Thymus (tissue), 11 donors: ENCODE measurements around the gene HIP1. TPM values are rescaled to one million over a fixed set of nuclear protein-coding genes. Genes with fewer than 3 reads are reported as not detected.
"Not testable (repeated sequence)": the region's sequence is repeated elsewhere in the genome, so short reads cannot be mapped to it uniquely, and the experiment has no call there.

Source experiments
- DNase-seq, 9 donors: peaks; one replicate each; pipeline ENCODE4 v3.0.0-alpha.2; 2013; ENCODE audit warnings: low spot score in 9 of 9, low read depth in 6 of 9, missing footprints in 1 of 9
- H3K27ac ChIP-seq, 2 donors: one replicate each; pipeline ENCODE4 v1.5.1; 2013; ENCODE audit warnings: control low read depth in 1 of 2, low read depth in 1 of 2, low read length in 1 of 2, mild to moderate bottlenecking in 1 of 2, moderate library complexity in 1 of 2
- H3K27me3 ChIP-seq, 2 donors: one replicate each; pipeline ENCODE4 v1.5.1; 2013; ENCODE audit warnings: low read length in 1 of 2; ENCODE audit not compliant: control insufficient read depth in 2 of 2, insufficient read depth in 1 of 2
- H3K36me3 ChIP-seq, 2 donors: one replicate each; pipeline ENCODE4 v1.5.1; 2013; ENCODE audit warnings: low read length in 1 of 2, mild to moderate bottlenecking in 1 of 2, moderate library complexity in 1 of 2; ENCODE audit not compliant: control insufficient read depth in 2 of 2, insufficient read depth in 2 of 2
- H3K4me1 ChIP-seq, 2 donors: one replicate each; pipeline ENCODE4 v1.5.1; 2013; ENCODE audit warnings: low read length in 2 of 2; ENCODE audit not compliant: control insufficient read depth in 2 of 2, insufficient read depth in 2 of 2
- H3K4me3 ChIP-seq, 2 donors: one replicate each; pipeline ENCODE4 v1.5.1; 2013; ENCODE audit warnings: low read length in 2 of 2, control low read depth in 1 of 2, mild to moderate bottlenecking in 1 of 2
- H3K9me3 ChIP-seq, 2 donors: one replicate each; pipeline ENCODE4 v1.5.1; 2013; ENCODE audit warnings: low read length in 1 of 2, mild to moderate bottlenecking in 1 of 2; ENCODE audit not compliant: control insufficient read depth in 2 of 2, insufficient read depth in 1 of 2
- WGBS: extraction: QIAGEN DNeasy Blood & Tissue Kit; methylation state at CpG from one replicate; pipeline ENCODE4 v1.1.7; 2013; 5-methylcytosine and 5-hydroxymethylcytosine counted together
- polyA plus RNA-seq: library from polyadenylated mRNA; stranded (reverse); fragments of 200-250 nt; gene quantifications from one replicate; pipeline ENCODE4 v1.2.3, GENCODE V29; 2013
- total RNA-seq: library from RNA; stranded (reverse); fragments of 120-200 nt; gene quantifications from one replicate; pipeline ENCODE4 v1.2.4, GENCODE V29; 2013
- donor health status: healthy.

The HIP1 gene
- total and polyA plus RNA-seq, 2 donors = 3.3 to 3.5 TPM

DNA sequence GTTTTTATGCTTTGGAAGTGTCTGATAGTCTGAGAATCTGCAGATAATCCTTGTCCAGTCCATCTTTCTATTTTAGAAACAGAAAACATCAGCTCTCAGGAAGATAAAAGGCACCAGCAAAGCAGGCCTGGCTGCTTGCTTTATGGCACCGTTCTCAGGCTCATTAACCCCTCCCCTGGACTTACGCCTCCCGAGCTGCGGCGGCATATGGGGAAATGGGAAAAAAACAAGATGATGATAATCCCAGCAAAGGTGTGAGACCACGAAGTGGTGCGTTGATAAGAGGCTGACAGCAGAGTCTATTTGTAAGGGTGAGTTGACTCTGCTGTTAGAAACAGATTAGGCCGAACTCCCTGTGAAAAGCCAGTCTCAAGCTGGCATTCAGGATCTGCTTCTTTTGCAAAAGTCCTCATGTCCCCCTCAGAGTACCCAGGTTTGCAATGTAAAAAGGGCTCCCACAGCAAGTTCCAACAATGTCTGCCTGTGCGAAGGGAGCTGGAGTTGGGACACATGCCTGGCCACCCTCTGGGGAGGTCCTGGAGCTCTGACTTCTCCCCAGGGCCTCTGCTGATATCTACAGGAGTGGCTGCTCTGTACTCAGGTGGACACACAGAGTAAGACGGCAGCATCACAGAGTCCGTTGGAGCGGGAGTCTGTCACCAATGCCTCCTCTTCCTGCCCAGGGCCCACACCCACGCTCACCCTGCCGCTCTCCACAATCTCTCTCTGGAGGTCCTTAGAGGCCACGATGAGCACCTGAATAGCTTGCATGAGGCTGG lies 192.3 kb downstream of the HIP1 start:
- Histone ChIP-seq H3K27ac (no peak overlapping the region), H3K9me3 (no peaks in the 10 kb centered on the region), H3K4me3 (no peak overlapping the region), H3K36me3 (peaks cover 0 to 3% of the 10 kb centered on the region in 2 donors), H3K27me3 (no peaks in the 10 kb centered on the region), H3K4me1 (no peaks in the 10 kb centered on the region)
- DNase-seq = no peak
- 97% methylated on average over 15 of the region's 15 CpGs for WGBS

DNA sequence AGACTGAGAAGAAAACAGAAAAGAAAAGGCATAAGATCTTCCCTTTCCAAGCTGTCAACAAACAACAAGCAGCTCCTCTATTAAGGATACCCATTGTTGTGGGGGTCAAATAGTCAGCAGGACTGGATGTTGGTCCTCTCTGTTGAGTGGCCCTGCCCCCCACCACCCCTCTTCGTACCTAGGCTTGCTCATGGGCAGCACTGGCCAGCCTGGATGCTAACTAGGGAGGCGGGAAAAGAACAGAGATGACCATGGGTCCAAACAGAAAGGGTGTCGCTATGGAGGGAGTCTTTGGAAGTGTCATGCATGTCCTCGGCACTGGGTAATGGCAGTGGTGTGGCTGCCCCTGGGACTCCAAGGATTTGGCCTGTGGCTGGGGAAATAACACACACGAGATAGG lies 201.0 kb downstream of the HIP1 start:
- H3K36me3 ChIP-seq = no peaks in the 10 kb centered on the region
- no peak for DNase-seq
- no peak overlapping the region for H3K27ac ChIP-seq
- H3K9me3 ChIP-seq = no peaks in the 10 kb centered on the region
- no peak overlapping the region for H3K4me3 ChIP-seq
- no peaks in the 10 kb centered on the region for H3K4me1 ChIP-seq
- 88% methylated on average over 5 of the region's 5 CpGs for WGBS
- no peaks in the 10 kb centered on the region for H3K27me3 ChIP-seq

DNA sequence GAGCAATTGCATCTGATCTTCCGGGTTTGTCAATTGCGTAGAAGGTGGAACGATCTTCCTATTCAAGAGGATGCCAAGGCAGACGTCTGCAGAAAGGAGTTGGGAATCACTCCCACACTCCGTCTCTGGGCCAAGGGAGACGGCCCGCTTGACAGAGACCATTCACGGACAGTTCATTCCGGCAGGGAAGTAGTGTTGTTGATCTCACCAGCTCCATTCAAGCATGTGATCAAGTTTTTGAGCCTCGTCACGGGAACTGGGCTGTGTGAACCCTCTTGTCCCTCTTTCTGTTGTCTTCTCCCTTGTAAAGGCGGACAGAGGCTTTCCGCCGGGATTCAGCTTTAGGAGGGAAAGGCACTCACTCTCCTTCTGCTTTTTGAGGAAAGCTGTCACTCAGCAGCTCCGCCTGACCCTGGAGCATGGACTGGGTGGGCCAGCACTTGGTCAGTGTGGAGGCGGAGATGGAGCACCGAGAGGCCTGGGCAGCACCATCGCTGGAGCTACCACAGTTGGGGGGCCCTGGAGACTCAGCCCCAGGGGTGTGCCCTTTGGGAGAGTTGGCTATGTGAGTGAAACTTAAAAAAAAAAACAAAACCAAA lies 201.7 kb downstream of the HIP1 start:
- Histone ChIP-seq H3K27me3 (no peaks in the 10 kb centered on the region), H3K27ac (no peak overlapping the region), H3K9me3 (no peaks in the 10 kb centered on the region), H3K36me3 (no peaks in the 10 kb centered on the region), H3K4me3 (no peak overlapping the region), H3K4me1 (no peaks in the 10 kb centered on the region)
- DNase-seq = no peak
- 93% methylated on average over 18 of the region's 18 CpGs for WGBS

DNA sequence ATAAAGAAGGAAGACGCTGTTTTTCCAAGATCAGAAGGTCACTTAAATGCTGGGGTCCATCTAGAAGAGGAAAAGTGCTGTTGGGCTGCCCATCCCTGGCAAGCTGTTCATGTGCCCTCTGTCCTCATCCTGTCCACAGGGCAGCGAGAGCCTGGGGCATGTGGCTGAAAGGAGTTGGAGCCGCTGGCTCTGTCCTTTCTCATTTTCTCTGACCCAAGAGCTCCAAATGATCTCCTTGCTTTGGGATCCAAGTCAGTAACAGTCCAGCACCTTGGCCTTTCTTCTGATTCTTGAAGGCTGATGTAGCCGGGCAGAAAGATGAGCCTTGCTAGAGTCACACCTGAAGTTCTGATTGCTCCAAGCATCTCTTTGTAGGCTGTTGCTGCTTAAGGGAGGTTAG lies 202.2 kb downstream of the HIP1 start:
- H3K4me3 ChIP-seq = no peak overlapping the region
- H3K27ac ChIP-seq = no peak overlapping the region
- H3K27me3 ChIP-seq = no peaks in the 10 kb centered on the region
- H3K36me3 ChIP-seq = no peaks in the 10 kb centered on the region
- no peaks in the 10 kb centered on the region for H3K9me3 ChIP-seq
- WGBS = 97% methylated on average over 4 of the region's 4 CpGs
- no peaks in the 10 kb centered on the region for H3K4me1 ChIP-seq
- DNase-seq = no peak

DNA sequence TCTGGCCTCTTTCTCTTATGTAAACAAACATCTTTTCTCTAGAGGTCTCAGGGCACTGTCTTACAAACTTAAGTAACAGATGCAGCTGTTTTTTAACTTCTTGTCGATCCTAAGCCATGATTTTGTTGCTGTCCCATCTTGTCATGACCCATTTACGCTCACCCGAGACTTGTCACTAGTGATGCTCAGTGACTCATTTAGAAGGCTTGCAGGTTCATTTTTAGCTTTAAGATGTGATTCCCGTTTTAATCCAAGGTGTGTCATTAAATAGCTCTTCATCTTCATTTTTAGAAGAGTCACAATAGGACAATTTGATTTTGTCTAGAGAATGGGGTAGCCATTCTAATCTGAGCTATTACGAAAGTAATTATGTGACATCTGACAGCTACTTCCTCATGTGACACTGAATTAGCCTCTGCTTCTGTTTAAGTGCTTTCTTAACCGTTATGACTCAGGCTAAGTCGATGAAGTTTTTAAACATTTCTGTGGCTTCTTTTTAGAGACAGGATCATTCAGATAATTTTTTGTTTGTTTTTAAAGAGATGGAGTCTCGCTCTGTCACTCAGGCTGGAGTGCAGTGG lies 203.9 kb downstream of the HIP1 start:
- H3K4me3 ChIP-seq = no peak overlapping the region
- WGBS = 58% methylated on average over 8 of the region's 8 CpGs
- no peaks in the 10 kb centered on the region for H3K27me3 ChIP-seq
- no peaks in the 10 kb centered on the region for H3K9me3 ChIP-seq
- H3K27ac ChIP-seq = no peak overlapping the region
- H3K4me1 ChIP-seq = no peaks in the 10 kb centered on the region
- no peaks in the 10 kb centered on the region for H3K36me3 ChIP-seq
- DNase-seq = peak in 1 of 9 donors; percentile 12

DNA sequence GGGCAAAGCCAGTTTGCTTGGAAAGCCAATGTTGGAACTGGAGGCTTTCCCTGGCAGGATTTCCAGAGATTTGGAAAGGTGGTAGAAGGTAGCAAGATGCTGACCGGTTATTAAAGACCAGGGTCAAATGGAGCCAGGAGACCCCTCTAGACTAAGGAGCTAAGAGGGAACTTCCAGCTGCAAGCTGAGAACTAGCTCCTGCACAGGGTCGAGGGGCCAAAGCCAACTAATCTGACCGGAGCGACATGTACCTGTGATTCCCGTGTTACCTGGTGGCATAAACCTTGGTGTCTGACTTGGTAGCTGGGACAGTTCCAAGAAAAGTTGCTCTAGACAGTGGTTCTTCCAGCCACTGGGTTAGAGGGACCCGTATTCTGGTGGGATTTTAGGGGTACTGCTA lies 204.8 kb downstream of the HIP1 start:
- H3K27me3 ChIP-seq = no peaks in the 10 kb centered on the region
- H3K4me1 ChIP-seq = no peaks in the 10 kb centered on the region
- H3K27ac ChIP-seq = no peak overlapping the region
- 98% methylated on average over 6 of the region's 6 CpGs for WGBS
- H3K36me3 ChIP-seq = no peaks in the 10 kb centered on the region
- H3K9me3 ChIP-seq = no peaks in the 10 kb centered on the region
- no peak for DNase-seq
- no peak overlapping the region for H3K4me3 ChIP-seq

DNA sequence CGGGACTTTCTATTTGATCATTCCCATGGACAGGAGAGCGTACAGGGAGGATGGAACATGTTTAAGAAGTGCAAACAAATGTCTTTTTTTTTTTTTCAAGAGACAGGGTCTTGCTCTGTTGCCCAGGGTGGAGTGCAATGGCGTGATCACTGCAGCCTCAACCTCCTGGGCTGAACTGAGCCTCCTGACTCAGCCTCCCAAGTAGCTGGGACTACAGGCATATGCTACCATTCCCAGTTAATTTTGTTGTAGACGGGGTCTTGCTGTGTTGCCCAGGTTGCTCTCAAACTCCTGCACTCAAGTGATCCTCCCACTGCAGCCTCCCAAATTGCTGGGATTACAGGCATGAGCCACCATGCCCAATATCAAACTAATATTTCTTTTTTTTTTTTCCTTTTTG lies 206.1 kb downstream of the HIP1 start:
- no peaks in the 10 kb centered on the region for H3K4me1 ChIP-seq
- 96% methylated on average over 4 of the region's 4 CpGs for WGBS
- H3K36me3 ChIP-seq = no peaks in the 10 kb centered on the region
- H3K27ac ChIP-seq = no peak overlapping the region
- H3K27me3 ChIP-seq = no peaks in the 10 kb centered on the region
- DNase-seq = no peak
- H3K9me3 ChIP-seq = no peaks in the 10 kb centered on the region
- no peak overlapping the region for H3K4me3 ChIP-seq

DNA sequence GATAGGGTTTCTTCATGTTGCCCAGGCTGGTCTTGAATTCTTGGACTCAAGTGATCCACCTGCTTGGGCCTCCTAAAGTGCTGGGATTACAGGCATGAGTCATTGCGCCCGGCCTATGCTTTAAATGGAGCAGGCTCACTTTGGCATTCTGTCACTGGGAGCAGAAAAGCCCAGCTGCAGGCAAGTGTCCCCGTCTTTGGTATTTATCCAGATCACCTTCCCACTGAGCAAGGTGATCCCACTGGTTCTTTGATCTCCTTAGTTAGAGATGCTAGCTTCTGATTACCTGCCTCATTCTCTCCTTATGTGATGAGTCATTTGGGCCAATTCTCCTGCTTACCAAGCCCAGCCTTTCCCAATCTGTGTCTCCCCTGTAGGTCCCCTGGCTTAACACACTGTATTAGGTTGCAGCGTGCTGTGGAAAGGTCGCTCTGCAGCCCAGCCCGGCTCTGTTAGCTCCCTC lies 207.4 kb downstream of the HIP1 start:
- Histone ChIP-seq H3K9me3 (no peaks in the 10 kb centered on the region), H3K27ac (no peak overlapping the region), H3K27me3 (no peaks in the 10 kb centered on the region), H3K36me3 (no peaks in the 10 kb centered on the region), H3K4me1 (peaks cover 1 to 3% of the 10 kb centered on the region in 2 donors), H3K4me3 (no peak overlapping the region)
- WGBS = 91% methylated on average over 6 of the region's 6 CpGs
- no peak for DNase-seq

DNA sequence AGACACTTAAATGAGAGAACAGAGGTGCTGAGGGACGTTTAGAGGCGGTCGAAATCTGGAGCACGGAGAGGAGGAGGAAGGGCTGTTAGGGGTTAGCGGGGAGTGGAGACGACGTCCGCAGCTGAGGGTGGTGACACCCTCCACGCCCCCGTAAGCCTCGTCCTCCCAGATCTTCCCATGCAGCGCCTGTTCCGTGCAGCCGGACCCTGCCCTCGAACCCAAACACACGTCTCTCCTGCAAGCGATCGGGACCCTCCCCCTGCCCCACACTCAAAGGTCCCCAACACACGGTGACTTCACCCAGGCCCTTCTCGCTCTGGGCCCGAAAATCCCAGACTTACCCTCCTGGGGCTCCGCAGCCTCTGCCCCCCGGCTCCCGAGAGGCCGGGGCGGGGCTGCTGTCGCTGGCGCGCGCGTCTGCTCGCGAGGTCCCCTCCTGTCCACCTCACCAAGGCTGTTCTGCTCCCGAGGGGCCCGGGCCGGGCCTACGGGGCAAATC lies 211.5 kb downstream of the HIP1 start:
- WGBS = 2% methylated on average over 37 of the region's 37 CpGs
- H3K9me3 ChIP-seq, H3K27me3 ChIP-seq, H3K4me1 ChIP-seq: not testable (repeated sequence)
- Histone ChIP-seq H3K36me3 (peaks cover 14 to 21% of the 10 kb centered on the region in 2 donors), H3K4me3 (peak overlapping the region; percentile 72 to 99), H3K27ac (peak overlapping the region in 1 of 2 donors; percentile 85)
- peak in 3 of 9 donors; percentile 13 to 36 (median 17) for DNase-seq
